HTR-8/SVneo (cell line): ENCODE measurements around the gene FAM76B.

Source experiments
- DNase-seq: peaks from one replicate; pipeline ENCODE4 v3.0.0; 2011; ENCODE audit warnings: low spot score, mixed read lengths; ENCODE audit not compliant: insufficient read length
- FAIRE-seq: peaks from 2 replicates; lab custom pipeline; 2011; peaks lifted over from hg19 to GRCh38; lab: Jason Lieb, UNC

FAM76B gene

GRCh38 chr11:95736355-95736754 is 53.2 kb downstream of the FAM76B start:
- FAIRE-seq: no peak

DNA sequence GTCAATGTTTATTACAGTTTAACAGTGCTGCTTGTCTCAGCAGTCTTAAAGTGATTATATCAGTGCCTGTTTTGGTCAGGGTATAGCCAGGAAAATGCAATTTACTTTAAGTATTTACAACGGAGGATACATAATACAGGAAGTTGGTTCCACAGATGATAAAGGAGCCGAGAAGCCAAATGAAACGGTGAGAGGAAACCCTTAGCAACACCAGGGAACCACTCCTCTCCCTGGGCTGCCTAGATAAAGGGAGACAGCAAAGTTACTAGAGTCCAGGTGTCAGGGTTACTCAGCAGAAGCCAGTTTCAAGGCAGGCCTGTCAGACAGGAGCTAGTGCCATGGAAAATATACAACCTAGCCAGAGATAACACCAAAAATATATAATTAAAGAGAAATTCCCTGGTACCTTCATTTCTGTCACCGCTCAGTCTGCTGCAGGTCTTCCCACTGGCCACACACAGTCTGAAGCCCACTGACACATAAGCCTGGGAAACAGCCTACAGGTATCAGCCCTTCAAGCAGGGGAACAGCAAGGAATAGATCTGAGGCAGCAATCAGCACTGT is 55.5 kb downstream of the FAM76B start:
- FAIRE-seq: no peak
- DNase-seq: no peak

More at GRCh38 chr11:95736355-95736754, 53.2 kb downstream of the FAM76B start:
- no peak for DNase-seq

- no peak for FAIRE-seq
- DNase-seq: no peak
Measured at GRCh38 chr11:95732930-95733602, 56.5 kb downstream of the FAM76B start.

DNA sequence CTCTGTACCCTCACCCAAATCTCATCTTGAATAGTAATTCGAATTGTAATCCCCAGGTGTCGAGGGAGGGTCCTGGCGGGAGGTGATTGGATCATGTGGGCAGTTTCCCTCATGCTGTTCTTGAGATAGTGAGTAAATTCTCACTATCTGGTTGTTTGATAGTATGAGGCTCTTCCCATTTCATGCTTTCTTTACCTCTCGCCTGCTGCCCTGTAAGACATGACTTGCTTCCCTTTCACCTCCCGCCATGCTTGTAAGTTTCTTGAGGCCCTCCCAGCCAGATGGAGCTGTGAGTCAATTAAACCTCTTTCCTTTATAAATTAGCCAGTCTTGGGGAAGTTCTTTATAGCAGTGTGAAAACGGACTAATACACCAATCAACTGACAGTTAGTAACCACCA is 60.1 kb downstream of the FAM76B start:
- DNase-seq (no peak), FAIRE-seq (no peak)

DNA sequence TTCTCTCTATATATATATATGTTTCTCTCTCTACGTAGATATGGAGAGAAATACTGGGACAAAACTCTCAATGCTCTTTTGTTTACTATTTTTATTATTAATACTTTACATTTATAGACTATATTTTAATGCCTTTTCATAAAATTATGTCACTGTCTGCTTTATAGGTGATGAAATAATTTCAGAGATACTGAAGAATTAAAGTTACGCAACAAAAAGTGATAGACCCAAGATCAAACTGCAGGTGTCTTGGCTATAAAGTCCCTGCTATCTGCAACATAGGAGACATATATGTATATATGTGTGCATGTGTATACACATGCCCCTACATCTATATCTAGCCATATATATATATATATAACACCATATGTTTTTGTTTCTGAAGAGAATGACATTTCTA is 60.8 kb downstream of the FAM76B start:
- FAIRE-seq (no peak), DNase-seq (no peak)

DNA sequence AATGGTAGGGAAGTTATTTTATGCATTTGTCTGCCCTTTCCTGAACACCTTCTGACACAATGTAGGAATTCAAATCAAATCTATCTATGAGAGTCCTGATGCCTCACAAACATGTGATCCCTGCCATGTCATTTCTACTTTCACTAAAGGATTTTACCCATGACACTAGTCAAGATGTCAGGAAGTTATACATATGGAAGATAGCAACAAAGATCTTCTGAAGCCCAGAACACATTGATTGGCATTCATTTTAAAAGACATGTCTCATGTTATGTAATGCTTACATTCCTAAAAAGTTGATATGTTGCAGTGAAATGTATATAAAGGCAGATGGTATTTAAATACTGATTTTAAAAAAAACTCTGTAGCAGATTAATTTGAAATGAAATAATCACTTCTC is 61.5 kb downstream of the FAM76B start:
- DNase-seq: no peak
- FAIRE-seq: no peak

GRCh38 chr11:95727620-95728019 is 62.0 kb downstream of the FAM76B start:
- FAIRE-seq (no peak), DNase-seq (no peak)

DNA sequence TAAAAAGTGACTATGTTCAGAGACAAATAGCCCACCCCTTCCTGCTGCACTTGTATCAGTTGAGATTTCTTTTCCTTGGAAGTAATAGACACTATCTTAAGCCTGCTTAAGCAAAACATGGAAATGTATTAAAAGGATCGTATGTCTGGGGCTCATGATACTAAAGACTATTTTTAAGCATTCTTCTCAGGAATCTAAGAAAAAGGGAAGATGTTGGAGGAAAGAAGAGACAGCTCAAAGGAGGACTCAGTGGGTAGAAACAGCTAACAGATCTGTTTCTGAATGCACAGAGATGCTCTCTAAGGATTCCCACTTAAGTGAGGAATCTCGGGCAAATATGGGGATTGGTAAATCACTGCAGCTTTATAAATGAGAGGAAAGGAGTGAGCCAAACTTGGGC is 62.5 kb downstream of the FAM76B start:
- FAIRE-seq (no peak), DNase-seq (no peak)

DNA sequence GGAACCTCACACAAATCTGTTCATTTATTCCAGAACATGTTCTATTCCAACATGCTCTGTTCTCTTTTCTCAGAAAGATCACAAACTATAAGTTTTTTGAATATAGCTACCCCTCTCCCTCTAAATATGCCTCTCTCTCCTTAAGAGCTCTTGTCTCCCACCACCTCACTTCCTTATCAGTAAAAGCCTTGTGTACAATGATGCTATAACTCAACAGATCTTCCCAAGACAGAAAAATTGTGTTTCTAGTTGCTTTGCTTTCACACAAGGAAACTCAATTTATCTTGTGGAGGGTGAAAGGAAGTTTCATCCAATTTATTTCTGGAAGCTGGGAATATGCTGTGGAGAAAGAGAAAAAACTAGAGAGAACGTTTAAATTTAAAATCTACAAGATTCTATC is 64.4 kb downstream of the FAM76B start:
- FAIRE-seq: no peak
- DNase-seq: no peak

GRCh38 chr11:95723361-95723942 is 66.1 kb downstream of the FAM76B start:
- FAIRE-seq (no peak), DNase-seq (no peak)

GRCh38 chr11:95720195-95720594 is 69.4 kb downstream of the FAM76B start:
- no peak for FAIRE-seq
- DNase-seq: no peak
